Measurements from ENCODE around the gene SFXN5.

- TF ChIP-seq CTCF (IDR thresholded peaks at IDR 0.05), result no peak
- TF ChIP-seq ESRRA (CRISPR knock-in tag; IDR thresholded peaks at IDR 0.05; ENCODE audit: borderline replicate concordance), result no peak
Observed at GRCh38 chr2:73020657-73021370, 50.7 kb downstream of the SFXN5 start.
